Left lung (tissue), 10 donors: ENCODE data around the gene ARHGEF4. TPM values are rescaled to one million over a fixed set of nuclear protein-coding genes. Genes with fewer than 3 reads are reported as not detected.

Source experiments
- ATAC-seq: fragments of 200-7000 bp; cut with Tn5 transposase; one replicate; pipeline ENCODE4 v1.9.1; 2020; ENCODE audit warnings: moderate library complexity
- DNase-seq, 4 donors: peaks; one replicate each; pipeline ENCODE4 v3.0.0-alpha.2; 2013 to 2020
- H3K27ac ChIP-seq, 2 donors: fragments of 200-600 bp; sonication (generic) in 1 of 2; one replicate each; pipeline versions ENCODE4 v1.5.0 to v1.8.0; 2020 to 2021
- H3K27me3 ChIP-seq, 2 donors: fragments of 200-600 bp; sonication (generic) in 1 of 2; one replicate each; pipeline versions ENCODE4 v1.5.0 to v1.8.0; 2020 to 2021
- H3K36me3 ChIP-seq, 2 donors: fragments of 200-600 bp; sonication (generic) in 1 of 2; one replicate each; pipeline versions ENCODE4 v1.5.0 to v1.8.0; 2020 to 2021
- H3K4me1 ChIP-seq, 2 donors: fragments of 200-600 bp; one replicate each; pipeline ENCODE4 v1.8.0; 2021
- H3K4me3 ChIP-seq, 2 donors: fragments of 200-600 bp; sonication (generic) in 1 of 2; one replicate each; pipeline versions ENCODE4 v1.5.0 to v1.8.0; 2020 to 2021; ENCODE audit warnings: mild to moderate bottlenecking in 1 of 2
- H3K9me3 ChIP-seq, 2 donors: fragments of 200-600 bp; sonication (generic) in 1 of 2; one replicate each; pipeline versions ENCODE4 v1.5.0 to v1.8.0; 2020 to 2021
- CTCF ChIP-seq, 2 donors: fragments of 200-600 bp; sonication (generic) in 1 of 2; IDR thresholded peaks; one replicate each; pipeline versions ENCODE4 v1.5.0 to v1.8.0; 2021; ENCODE audit warnings: antibody characterized with exemption in 2 of 2
- intact Hi-C, 2 donors: fragments of 100-400 bp; cut with DNase I; formaldehyde crosslinking; loops; one replicate each; pipeline versions ENCODE4 v1.11.2 to v1.14.2; 2022
- polyA plus RNA-seq, 6 donors: library from polyadenylated mRNA; unstranded; fragments of 120-200 nt; gene quantifications; one replicate each; pipeline ENCODE4 v1.2.1, GENCODE V29; 2013; ENCODE audit not compliant: insufficient read length in 6 of 6
- total RNA-seq, 2 donors: library from RNA; stranded (reverse); fragmentation: NEBNext Ultra II Directional; extraction: Animal tissue kit (Norgen Biotek cat#: 25700); gene quantifications; one replicate each; pipeline ENCODE4 v1.2.1, GENCODE V29; 2021
- donor health status: DM: no; HTN: yes; CAD: no.
- donor health status: DM: no; HTN: no; CAD: no.

The ARHGEF4 gene
- total and polyA plus RNA-seq, 8 donors: 1.7 to 4.3 (median 2.8) TPM

DNA sequence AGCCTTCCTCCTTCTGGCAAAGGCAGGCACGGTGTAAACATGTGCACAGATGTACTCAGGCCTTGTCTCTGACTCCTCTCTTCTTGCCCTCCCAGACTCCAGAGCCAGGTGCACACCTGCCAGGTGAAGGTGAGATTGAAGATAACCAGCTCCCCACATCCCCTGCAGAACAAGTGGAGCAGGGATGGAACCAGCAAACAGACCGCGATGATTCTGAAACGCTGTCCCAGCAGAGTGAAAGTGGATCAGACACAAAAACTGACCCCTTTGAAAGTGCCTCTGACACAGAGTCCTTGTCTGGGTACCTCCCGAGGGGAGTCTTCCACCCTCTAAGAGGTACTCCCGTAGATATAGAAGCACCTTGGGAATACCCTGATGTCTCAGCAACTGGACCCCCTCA is 77.2 kb downstream of the ARHGEF4 start:
- H3K27me3 ChIP-seq: peaks cover 12 to 52% of the 10 kb centered on the region in 2 donors
- intact Hi-C loops: no loop called here
- no peak overlapping the region for H3K27ac ChIP-seq
- no peaks in the 10 kb centered on the region for H3K9me3 ChIP-seq
- no peak overlapping the region for H3K4me3 ChIP-seq
- H3K4me1 ChIP-seq: no peaks in the 10 kb centered on the region
- TF ChIP-seq CTCF (IDR thresholded peaks at IDR 0.05): no peak
- no peaks in the 10 kb centered on the region for H3K36me3 ChIP-seq
- no peak for ATAC-seq
- no peak for DNase-seq

DNA sequence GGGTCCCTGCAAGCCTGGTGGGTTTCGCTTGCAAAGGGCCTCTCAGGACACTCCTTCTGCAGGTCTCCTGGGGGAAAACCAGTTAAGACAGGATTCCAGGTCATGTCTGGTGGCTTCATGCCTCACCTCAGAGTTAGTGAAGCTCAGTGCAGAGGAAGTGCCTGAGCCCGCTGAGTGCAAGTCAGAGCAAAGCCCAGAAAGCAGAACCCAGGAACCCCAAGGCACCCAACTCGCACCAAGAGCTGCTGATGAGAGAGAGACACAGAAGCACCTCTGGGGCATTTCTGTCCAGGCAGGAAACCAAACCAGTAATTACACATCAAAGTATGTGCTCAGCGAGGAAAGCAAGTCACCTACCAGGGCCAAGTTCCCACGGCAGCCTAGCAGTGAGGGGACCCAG is 78.4 kb downstream of the ARHGEF4 start:
- H3K4me3 ChIP-seq: no peak overlapping the region
- ATAC-seq (no peak), DNase-seq (no peak)
- no peak overlapping the region for H3K27ac ChIP-seq
- no peaks in the 10 kb centered on the region for H3K36me3 ChIP-seq
- H3K27me3 ChIP-seq: peaks cover 12 to 52% of the 10 kb centered on the region in 2 donors
- no peaks in the 10 kb centered on the region for H3K4me1 ChIP-seq
- H3K9me3 ChIP-seq: no peaks in the 10 kb centered on the region
- intact Hi-C loops: no loop called here
- no peak for TF ChIP-seq CTCF (IDR thresholded peaks at IDR 0.05)

- Histone ChIP-seq H3K36me3 (no peaks in the 10 kb centered on the region), H3K27me3 (peaks cover 12 to 51% of the 10 kb centered on the region in 2 donors), H3K4me3 (no peak overlapping the region), H3K27ac (no peak overlapping the region), H3K4me1 (no peaks in the 10 kb centered on the region), H3K9me3 (no peaks in the 10 kb centered on the region)
- TF ChIP-seq CTCF (IDR thresholded peaks at IDR 0.05): no peak
- DNase-seq (no peak), ATAC-seq (no peak)
- intact Hi-C loops: no loop called here
Measured at GRCh38 chr2:130915595-130916437, 79.1 kb downstream of the ARHGEF4 start.

GRCh38 chr2:130916438-130916705 is 79.7 kb downstream of the ARHGEF4 start:
- ATAC-seq: no peak
- Histone ChIP-seq H3K4me3 (no peak overlapping the region), H3K36me3 (no peaks in the 10 kb centered on the region), H3K9me3 (no peaks in the 10 kb centered on the region), H3K27me3 (peaks cover 12 to 46% of the 10 kb centered on the region in 2 donors), H3K27ac (no peak overlapping the region), H3K4me1 (no peaks in the 10 kb centered on the region)
- TF ChIP-seq CTCF (IDR thresholded peaks at IDR 0.05): no peak
- no peak for DNase-seq
- intact Hi-C loops: no loop called here

DNA sequence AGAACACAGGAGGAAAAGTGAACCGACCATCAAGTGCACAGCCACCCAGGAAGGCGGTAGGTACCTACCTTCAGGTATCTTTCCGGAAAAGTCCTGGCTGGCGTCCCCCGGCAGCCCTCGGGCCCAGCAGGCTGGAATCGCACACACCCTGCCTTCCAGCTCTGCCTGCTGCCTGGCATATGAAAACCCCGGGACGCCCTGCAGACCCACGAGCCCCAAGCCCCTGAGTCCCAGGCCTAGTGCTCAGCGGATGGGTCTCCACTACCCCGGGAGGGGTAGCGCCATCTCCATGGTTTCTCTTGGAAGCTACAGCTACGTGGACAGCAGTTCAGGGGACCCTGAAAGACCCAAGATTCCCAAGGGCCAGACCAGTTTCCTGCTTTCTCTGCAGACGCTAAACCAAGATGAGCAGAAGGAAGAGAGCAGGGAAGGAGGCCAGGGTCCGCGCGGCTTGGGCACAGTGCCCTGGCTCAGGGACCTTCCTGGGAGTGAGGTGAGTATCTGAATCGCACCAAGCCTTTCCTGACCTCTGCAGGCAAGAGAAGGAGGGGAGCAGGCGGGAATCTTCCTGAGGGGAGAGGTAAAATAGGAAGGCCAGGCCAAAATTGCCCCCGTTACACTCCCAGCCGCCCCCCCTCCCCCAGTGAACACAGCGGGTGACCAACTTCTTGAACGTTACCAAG is 80.4 kb downstream of the ARHGEF4 start:
- TF ChIP-seq CTCF (IDR thresholded peaks at IDR 0.05): no peak
- DNase-seq: no peak

More for the DNA sequence above, 80.4 kb downstream of the ARHGEF4 start:
- Histone ChIP-seq H3K27ac (no peak overlapping the region), H3K4me3 (no peak overlapping the region), H3K4me1 (no peaks in the 10 kb centered on the region), H3K36me3 (no peaks in the 10 kb centered on the region), H3K9me3 (no peaks in the 10 kb centered on the region), H3K27me3 (peaks cover 12 to 41% of the 10 kb centered on the region in 2 donors)
- no peak for ATAC-seq
- intact Hi-C loops: no loop called here
